GM21529 (cell line): ENCODE results near the gene SIRPA.

ENCODE experiments used
- ATAC-seq: cut with Tn5 transposase; IDR thresholded peaks from one replicate; pipeline ENCODE4 v1.9.1; 2021; ENCODE audit not compliant: unreplicated experiment

The SIRPA gene

GRCh38 chr20:1982686-1983085 lies 87.5 kb downstream of the SIRPA start:
- no peak for ATAC-seq

GRCh38 chr20:1983301-1983700 lies 88.1 kb downstream of the SIRPA start:
- no peak for ATAC-seq

GRCh38 chr20:1987826-1988225 lies 92.6 kb downstream of the SIRPA start:
- ATAC-seq = no peak
